Activated CD4-positive, CD25-positive, alpha-beta regulatory T cell (primary cell): ENCODE measurements around the gene NUP210L.
"Not testable (repeated sequence)": the region's sequence is repeated elsewhere in the genome, so short reads cannot be mapped to it uniquely, and the experiment has no call there.

Experiments used
- DNase-seq, 4 experiments: peaks; one replicate each; lab custom pipeline; 2025; lab: John Stamatoyannopoulos, UW

Gene NUP210L

DNA sequence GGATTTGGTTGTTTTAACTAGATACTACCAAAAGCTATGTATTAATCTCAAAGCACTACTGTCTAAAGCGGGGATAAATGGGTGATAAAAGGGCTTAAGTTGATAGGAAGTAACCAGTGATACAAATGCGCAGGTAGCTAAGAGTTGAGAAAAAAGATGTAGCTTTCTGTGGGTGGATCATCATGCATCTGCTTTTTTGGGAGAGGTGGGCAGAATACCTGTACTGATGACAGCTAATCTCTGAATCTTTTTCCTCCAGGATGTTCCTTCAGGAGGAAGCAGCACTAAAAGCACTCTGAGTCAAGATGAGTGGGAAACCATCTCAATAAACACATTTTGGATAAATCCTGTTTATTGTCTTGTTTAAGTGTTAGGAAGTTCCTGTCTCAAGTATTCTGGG, 163.1 kb downstream of the NUP210L start:
- DNase-seq: no peak

GRCh38 chr1:153991151-153991630, 163.7 kb downstream of the NUP210L start:
- no peak for DNase-seq

DNA sequence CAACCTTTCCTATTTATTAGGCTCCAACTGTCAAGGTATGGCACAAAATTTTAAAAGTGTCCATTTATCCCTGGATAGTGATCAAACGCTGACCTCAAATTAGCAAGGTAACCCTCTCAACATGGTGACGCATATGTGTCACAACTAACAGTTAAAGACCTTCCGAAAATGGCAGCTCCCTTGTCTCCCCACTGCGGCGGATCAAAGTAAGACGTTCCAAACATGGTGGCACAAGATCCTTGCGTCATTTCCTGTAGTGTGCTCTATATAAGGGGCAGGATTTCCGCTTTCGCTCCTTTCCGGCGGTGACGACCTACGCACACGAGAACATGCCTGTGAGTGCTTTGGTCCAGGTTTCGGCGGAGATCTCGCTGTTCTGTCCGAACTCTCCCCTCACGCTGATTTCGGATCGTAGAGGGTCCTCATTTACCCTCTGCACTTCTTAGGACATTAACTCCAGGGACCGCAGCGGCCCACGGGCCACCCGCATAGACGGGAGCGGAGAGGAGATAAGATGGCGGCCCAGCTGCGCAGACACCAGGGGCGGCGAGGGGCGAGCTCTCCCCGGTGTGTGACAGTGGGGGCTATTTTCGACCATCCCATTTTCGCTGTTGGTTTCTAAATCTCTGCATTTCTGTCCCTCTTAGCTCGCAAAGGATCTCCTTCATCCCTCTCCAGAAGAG, 164.3 kb downstream of the NUP210L start, which contains the start of gene RPS27:
Gene RPS27, plus strand, starts transcription at position 295 of the 683 bp plus-strand sequence. Its CDS starts 35 bp downstream, at position 330.
- DNase-seq: peak; percentile 59 to 78 (median 72)

GRCh38 chr1:153987621-153988020, 167.3 kb downstream of the NUP210L start:
- no peak for DNase-seq

DNA sequence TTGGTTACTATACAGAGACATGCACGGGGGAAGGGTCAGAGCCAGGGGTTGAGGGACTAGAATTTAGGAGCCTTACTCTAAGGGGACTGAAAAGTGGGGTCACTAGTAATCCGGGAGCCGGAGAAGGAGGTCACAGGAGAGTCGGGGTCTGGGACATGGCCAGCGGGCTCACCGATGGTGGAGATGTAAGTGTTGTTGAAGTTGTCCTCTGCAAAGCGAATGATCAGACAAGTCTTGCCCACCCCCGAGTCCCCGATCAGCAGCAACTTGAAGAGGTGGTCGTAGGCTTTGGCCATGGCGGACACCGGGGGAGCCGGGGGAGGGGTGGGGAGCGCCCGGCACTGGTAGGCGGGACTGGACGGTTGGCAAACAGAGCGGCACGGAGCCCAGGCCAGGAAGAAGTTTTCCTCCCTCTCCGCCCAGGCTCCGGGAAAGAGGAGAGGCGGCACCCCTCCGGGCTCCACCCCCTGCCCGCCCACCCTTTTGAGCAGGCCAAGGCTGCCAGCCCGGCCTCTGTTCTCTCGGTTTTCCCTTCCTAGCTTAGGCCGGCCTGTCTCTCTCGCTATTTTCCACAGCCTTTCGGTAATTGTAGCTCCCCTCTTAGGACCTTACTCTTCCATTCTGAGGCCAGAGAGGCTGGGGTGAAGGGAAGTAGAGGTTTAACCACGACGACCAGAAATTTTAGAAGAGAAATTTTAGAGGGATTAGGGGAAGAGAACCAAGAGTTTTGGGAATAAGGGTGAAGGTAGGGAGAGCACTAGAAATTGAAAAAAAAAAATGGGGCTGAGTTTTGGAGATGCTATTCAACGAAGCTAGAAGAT, 168.7 kb downstream of the NUP210L start, which contains the start of gene RAB13:
Gene RAB13, minus strand, starts transcription at position 399 of the 821 bp plus-strand sequence. Its CDS starts 103 bp downstream, at position 296.
- no peak for DNase-seq

- no peak for DNase-seq
Observed at GRCh38 chr1:153985341-153985912, 169.4 kb downstream of the NUP210L start.

GRCh38 chr1:153984123-153984894, 170.6 kb downstream of the NUP210L start:
- no peak for DNase-seq

GRCh38 chr1:153981735-153982134, 173.1 kb downstream of the NUP210L start:
- DNase-seq: not testable (repeated sequence)

DNA sequence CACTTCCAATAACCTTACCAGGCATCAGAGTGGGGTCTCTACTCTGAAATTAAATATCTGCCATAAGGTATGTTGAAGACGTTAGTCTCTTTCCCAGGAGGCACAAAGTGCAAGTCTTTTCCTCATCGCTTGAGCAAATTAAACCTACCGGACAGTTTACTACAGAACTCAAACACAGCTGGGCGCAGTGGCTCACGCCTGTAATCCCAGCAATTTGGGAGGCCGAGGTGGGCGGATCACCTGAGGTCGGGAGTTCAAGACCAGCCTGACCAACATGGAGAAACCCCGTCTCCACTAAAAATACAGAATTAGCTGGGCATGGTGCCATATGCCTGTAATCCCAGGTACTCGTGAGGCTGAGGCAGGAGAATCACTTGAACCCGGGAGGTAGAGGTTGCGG, 175.8 kb downstream of the NUP210L start:
- DNase-seq: not testable (repeated sequence)

GRCh38 chr1:153978274-153978909, 176.5 kb downstream of the NUP210L start:
- DNase-seq: no peak

GRCh38 chr1:153977250-153978240, 177.3 kb downstream of the NUP210L start, which contains the start of gene JTB:
TSS of gene JTB (minus strand) at chr1:153977674. CDS start at chr1:153977252, 422 bp downstream.
- peak; percentile 56 to 72 (median 65) for DNase-seq

GRCh38 chr1:153976819-153977249, 178.0 kb downstream of the NUP210L start:
- DNase-seq: no peak

- DNase-seq: no peak
Observed at GRCh38 chr1:153973525-153973924, 181.3 kb downstream of the NUP210L start.

DNA sequence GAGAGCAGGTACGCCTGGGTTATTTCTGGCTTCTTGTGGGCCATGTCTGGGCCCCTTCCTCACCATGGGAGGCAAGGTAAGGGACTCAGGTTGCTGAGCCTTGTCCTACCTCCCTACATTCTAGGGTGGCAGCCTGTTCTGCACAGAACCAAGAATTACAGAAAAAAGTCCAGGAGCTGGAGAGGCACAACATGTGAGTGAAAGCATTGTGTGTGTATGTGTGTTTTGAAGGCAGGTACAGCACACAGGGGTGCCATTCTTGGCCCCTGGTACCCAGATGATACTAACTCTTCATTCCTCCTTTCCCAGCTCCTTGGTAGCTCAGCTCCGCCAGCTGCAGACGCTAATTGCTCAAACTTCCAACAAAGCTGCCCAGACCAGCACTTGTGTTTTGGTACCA, 181.8 kb downstream of the NUP210L start:
- DNase-seq: no peak

GRCh38 chr1:153970346-153970745, 184.5 kb downstream of the NUP210L start:
- no peak for DNase-seq

DNA sequence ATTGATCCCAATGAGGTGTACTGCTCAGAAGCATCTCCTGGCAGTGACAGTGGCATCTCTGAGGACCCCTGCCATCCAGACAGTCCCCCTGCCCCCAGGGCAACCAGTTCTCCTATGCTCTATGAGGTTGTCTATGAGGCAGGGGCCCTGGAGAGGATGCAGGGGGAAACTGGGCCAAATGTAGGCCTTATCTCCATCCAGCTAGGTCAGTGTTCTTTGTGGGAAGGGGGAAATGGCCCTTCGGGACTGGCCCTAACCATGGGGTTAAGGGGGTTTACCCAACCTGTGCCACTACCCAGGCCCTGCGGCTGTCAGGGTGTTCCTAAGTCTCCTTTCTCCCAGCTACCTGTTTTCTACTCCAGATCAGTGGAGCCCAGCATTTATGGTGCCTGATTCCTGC, 185.9 kb downstream of the NUP210L start:
- no peak for DNase-seq

DNA sequence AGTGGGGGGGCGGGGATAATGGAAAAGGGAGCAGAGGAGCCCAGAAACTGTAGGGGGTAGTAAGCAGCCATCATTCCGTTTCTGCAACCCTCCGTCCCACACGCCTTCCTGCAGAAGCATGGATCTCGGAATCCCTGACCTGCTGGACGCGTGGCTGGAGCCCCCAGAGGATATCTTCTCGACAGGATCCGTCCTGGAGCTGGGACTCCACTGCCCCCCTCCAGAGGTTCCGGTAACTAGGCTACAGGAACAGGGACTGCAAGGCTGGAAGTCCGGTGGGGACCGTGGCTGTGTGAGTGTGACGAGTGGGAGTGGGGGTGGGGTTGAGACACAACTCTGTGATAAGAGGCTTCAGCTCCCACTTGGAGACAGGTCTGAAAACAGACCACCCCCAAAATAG, 186.5 kb downstream of the NUP210L start:
- DNase-seq: no peak

- DNase-seq: no peak
Observed at GRCh38 chr1:153968000-153968363, 186.9 kb downstream of the NUP210L start.

- peak; percentile 40 to 69 (median 59) for DNase-seq
Observed at GRCh38 chr1:153967107-153967999, 187.5 kb downstream of the NUP210L start, which contains the start of gene CREB3L4. TSS of gene CREB3L4 (plus strand) at chr1:153967902. CDS start at chr1:153968526, 624 bp downstream.
